Glutamatergic neuron (in vitro differentiated cells): ENCODE results near the gene MKKS. TPM values are rescaled to one million over a fixed set of nuclear protein-coding genes. Genes with fewer than 3 reads are reported as not detected.

Experiments used
- DNase-seq: peaks from one replicate; pipeline ENCODE4 v3.0.0; 2022
- H3K27ac Mint-ChIP-seq: one replicate; pipeline ENCODE4 v1.8.0; 2020; ENCODE audit warnings: mild to moderate bottlenecking, mixed read lengths, inconsistent platforms; ENCODE audit not compliant: unreplicated experiment
- H3K27me3 Mint-ChIP-seq: one replicate; pipeline ENCODE4 v1.8.0; 2020; ENCODE audit warnings: mild to moderate bottlenecking, moderate library complexity, mixed read lengths, inconsistent platforms; ENCODE audit not compliant: unreplicated experiment
- H3K36me3 Mint-ChIP-seq: one replicate; pipeline ENCODE4 v1.8.0; 2020; ENCODE audit warnings: mild to moderate bottlenecking, mixed read lengths, inconsistent platforms; ENCODE audit not compliant: unreplicated experiment
- H3K4me1 Mint-ChIP-seq: one replicate; pipeline ENCODE4 v1.8.0; 2020; ENCODE audit warnings: mild to moderate bottlenecking, low read depth, mixed read lengths, inconsistent platforms; ENCODE audit not compliant: unreplicated experiment
- H3K4me3 Mint-ChIP-seq: one replicate; pipeline ENCODE4 v1.8.0; 2020; ENCODE audit warnings: mild to moderate bottlenecking, mixed read lengths, inconsistent platforms; ENCODE audit not compliant: unreplicated experiment
- H3K9me3 Mint-ChIP-seq: one replicate; pipeline ENCODE4 v1.8.0; 2020; ENCODE audit warnings: mild to moderate bottlenecking, moderate library complexity, mixed read lengths, inconsistent platforms; ENCODE audit not compliant: unreplicated experiment
- total RNA-seq: library from RNA; stranded (reverse); fragmentation: NEBNext Ultra II Directional; extraction: Animal tissue kit (Norgen Biotek cat#: 25700); gene quantifications from one replicate; pipeline ENCODE4 v1.2.1, GENCODE V29; 2021; ENCODE audit not compliant: unreplicated experiment
- TF ChIP-seq, protein P1 (sequence below): fragments of 200-600 bp; sonication (generic); IDR thresholded peaks from one replicate; pipeline ENCODE4 v1.5.0; 2021; ENCODE audit not compliant: partially characterized antibody, unreplicated experiment

Gene MKKS
- total RNA-seq, 1 donor from 2014 or later, result 15.1 TPM

DNA sequence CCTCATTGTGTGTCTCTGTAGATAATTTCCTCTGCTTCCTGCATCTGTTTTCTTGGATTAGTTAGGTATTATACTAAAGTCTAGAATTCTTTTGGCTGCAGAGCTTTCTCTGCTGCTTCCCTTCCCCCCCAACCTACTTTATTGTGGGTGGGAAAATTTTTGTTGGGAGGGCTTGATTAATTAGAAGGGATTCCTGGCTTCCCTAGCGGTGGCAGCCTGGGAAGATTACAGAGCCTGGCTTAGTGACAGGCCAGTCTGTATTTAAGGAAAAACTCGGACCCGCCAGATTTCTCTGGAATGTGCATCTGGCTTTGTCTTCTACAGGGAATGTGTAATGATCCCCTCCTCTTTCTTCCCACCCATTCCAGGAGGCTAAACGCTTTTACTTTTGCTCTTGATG lies 32.3 kb upstream of the MKKS start:
- TF ChIP-seq, protein P1, sequence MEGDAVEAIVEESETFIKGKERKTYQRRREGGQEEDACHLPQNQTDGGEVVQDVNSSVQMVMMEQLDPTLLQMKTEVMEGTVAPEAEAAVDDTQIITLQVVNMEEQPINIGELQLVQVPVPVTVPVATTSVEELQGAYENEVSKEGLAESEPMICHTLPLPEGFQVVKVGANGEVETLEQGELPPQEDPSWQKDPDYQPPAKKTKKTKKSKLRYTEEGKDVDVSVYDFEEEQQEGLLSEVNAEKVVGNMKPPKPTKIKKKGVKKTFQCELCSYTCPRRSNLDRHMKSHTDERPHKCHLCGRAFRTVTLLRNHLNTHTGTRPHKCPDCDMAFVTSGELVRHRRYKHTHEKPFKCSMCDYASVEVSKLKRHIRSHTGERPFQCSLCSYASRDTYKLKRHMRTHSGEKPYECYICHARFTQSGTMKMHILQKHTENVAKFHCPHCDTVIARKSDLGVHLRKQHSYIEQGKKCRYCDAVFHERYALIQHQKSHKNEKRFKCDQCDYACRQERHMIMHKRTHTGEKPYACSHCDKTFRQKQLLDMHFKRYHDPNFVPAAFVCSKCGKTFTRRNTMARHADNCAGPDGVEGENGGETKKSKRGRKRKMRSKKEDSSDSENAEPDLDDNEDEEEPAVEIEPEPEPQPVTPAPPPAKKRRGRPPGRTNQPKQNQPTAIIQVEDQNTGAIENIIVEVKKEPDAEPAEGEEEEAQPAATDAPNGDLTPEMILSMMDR, result no peak
- Mint-ChIP-seq H3K27me3 (peaks cover 1% of the 10 kb centered on the region), H3K4me1 (peaks cover 31% of the 10 kb centered on the region), H3K36me3 (no peaks in the 10 kb centered on the region), H3K9me3 (no peaks in the 10 kb centered on the region), H3K27ac (no peak overlapping the region), H3K4me3 (no peak overlapping the region)
- no peak for DNase-seq

DNA sequence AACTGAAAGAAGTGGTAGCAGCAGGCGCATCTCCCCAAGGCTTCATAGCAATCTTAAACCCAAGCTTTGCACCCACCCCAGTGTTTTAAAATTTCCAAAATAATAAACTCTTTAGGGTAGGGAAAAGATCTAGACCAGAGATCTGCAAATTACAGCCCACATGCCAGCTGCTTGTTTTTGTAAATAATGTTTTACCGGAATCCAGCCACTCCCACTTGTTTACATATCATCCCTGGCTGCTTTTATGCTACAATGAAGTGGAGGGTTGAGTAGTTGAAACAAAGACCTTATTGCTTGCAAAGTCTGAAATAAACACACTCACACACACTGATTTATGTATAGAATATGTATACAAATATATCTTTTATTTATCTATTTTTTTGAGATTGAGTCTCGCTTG lies 31.1 kb upstream of the MKKS start:
- Mint-ChIP-seq H3K27me3 (peaks cover 1% of the 10 kb centered on the region), H3K4me1 (peaks cover 30% of the 10 kb centered on the region), H3K4me3 (no peak overlapping the region), H3K27ac (no peak overlapping the region), H3K36me3 (peaks cover 4% of the 10 kb centered on the region), H3K9me3 (peaks cover 1% of the 10 kb centered on the region)
- no peak for DNase-seq
- TF ChIP-seq, protein P1, result no peak

DNA sequence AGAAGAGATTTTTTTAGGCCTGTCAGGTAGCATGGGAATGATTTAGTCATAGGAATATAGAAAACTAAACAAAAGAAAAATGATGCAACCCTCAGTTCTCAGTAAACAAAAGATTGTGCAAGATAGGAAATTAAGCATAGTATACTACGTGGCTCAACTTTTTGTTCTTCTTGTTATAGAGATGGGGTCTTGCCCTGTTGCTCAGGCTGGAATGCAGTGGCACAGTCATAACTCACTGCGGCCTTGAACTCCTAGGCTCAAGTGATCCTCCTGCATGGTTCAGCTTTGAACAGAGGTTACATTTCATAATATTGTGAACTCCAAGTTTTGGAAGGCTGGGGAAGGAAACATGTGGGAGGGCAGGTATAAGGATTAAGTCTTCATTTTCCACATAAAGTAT lies 29.6 kb upstream of the MKKS start:
- Mint-ChIP-seq H3K4me3 (no peak overlapping the region), H3K27ac (no peak overlapping the region), H3K4me1 (peaks cover 19% of the 10 kb centered on the region), H3K27me3 (peaks cover 1% of the 10 kb centered on the region), H3K9me3 (peaks cover 1% of the 10 kb centered on the region), H3K36me3 (peaks cover 4% of the 10 kb centered on the region)
- TF ChIP-seq, protein P1, result no peak
- DNase-seq, result no peak

DNA sequence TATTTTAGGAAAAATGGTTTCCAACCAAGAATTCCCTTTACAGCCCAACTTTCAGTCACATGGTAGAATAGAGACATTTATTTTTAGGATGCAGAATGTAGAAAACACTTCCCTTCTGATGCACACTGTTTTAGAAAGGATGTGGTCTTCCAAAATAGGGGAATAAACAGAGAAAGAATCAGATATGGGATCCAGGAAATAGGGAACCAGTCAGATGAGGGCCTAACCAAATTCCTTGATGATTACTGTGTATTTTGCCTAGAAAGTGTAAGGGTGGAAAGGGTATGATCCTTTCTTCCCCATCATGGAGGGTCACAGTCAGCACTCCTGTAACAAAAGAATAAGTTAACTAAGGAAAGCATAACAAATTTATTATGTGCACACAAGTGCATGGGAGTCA lies 28.5 kb upstream of the MKKS start:
- Mint-ChIP-seq H3K4me1 (peaks cover 11% of the 10 kb centered on the region), H3K4me3 (no peak overlapping the region), H3K36me3 (peaks cover 4% of the 10 kb centered on the region), H3K9me3 (peaks cover 1% of the 10 kb centered on the region), H3K27ac (no peak overlapping the region), H3K27me3 (peaks cover 1% of the 10 kb centered on the region)
- no peak for DNase-seq
- TF ChIP-seq, protein P1, result no peak

DNA sequence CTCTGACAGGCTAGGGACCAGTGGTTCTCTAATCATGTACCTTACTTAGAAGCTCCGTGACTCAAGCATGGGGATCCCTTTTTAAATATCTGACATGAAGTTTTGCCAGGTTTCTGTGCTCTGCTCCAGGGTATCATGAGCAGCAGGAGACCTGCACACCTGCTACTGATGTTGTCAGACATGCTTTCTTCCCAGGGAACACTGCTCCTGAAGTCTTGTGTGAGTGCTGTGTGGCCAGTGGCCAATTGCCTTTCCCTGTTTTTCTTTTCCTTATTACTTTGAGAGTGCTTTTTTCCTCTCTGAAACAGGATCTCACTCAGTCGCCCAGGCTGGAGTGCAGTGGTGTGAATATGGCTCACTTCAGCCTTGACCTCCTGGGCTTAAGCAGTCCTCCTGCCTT lies 27.5 kb upstream of the MKKS start:
- DNase-seq, result no peak
- no peak overlapping the region for H3K4me3 Mint-ChIP-seq
- H3K4me1 Mint-ChIP-seq, result peaks cover 7% of the 10 kb centered on the region
- peaks cover 4% of the 10 kb centered on the region for H3K36me3 Mint-ChIP-seq
- H3K27ac Mint-ChIP-seq, result no peak overlapping the region
- TF ChIP-seq, protein P1, result no peak
- H3K27me3 Mint-ChIP-seq, result peaks cover 1% of the 10 kb centered on the region
- H3K9me3 Mint-ChIP-seq, result peaks cover 1% of the 10 kb centered on the region
